ENCODE measurements around the gene RASEF.
A peak's percentile ranks its signal among the peaks of the same experiment; 100 is the strongest.

RASEF gene

GRCh38 chr9:83012168-83012921 lies 50.6 kb downstream of the RASEF start:
- peak; percentile 1 for DNase-seq

DNA sequence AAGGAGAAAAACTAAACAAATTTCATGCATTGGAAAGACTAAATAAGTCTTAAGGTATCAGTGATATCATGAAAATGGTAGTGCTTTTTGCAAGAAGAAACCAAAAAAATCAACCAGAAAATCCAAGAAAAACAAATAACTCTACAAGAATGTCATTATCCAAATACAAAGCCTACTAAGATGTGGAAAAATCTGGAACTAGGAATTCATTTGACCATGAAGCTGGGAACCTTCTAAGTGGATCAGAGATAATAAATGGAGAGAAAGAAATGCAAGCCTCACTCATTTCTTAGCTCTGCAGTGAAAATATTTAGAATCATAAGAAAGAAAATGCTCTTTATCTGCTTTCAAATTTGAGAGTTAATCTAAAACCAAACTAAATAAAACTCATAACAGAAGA lies 51.3 kb downstream of the RASEF start:
- DNase-seq: no peak

GRCh38 chr9:83007521-83008300 lies 55.2 kb downstream of the RASEF start:
- no peak for DNase-seq

DNA sequence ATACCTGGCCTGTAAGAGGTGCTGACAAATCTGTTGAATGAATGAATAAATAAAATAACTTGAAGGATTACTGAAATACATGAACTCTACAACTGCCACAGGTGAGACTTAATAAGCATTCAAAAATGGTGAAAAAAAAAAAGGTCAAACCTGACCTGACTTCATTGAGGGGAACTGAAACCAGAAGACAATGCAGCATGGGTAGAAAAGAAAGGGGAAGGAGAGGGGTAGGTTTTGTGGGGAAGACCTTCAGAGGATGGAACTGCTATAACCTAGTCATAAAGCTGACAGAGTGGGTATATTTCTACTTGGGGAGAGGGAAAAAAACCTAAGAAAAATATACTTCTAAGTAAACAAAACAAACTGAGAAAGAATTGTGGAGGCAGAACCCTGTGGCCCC lies 56.6 kb downstream of the RASEF start:
- DNase-seq: no peak

DNA sequence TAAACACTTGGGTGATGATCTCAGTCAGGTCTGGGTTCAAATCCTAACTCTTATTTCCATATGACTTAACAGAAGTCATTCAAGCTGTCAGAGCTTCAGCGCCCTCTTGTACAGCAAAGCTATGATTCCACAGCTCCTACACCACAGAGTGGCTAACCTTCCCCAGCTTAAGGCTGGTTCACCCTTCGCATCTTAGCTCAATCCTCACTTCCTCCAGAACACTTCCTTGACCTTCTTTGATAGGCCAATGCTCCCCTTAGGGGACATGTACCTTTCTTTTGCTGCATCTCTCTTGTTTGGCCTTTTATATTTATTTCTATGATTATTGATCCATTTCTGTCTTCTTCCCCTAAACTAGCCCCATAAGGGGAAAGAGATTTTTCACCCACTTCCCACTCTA lies 57.0 kb downstream of the RASEF start:
- no peak for DNase-seq

DNA sequence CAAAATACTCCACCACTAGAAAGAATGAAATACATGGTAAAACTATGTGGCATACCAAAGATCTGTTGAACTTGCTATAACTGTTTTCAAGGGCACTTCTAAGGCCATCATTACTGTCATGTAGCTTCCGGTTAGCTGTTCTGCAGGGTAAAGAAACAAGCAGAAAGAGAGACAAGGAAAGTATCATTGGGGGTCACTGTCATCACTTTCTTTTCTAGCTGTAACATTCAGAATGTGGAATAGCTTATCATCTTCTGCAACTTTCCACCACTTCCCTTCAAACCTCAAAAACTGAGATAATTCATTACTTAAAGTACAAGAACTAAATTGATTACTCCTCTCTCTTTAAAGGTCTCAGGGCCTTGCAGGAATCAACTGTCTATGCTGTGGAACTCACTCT lies 57.6 kb downstream of the RASEF start:
- DNase-seq: no peak

- no peak for DNase-seq
Observed at GRCh38 chr9:83002329-83002728, 60.6 kb downstream of the RASEF start.

- no peak for DNase-seq
Observed at GRCh38 chr9:83000765-83001164, 62.2 kb downstream of the RASEF start.

GRCh38 chr9:82998409-82998808 lies 64.5 kb downstream of the RASEF start:
- no peak for DNase-seq

GRCh38 chr9:82997476-82998140 lies 65.3 kb downstream of the RASEF start:
- DNase-seq: no peak

DNA sequence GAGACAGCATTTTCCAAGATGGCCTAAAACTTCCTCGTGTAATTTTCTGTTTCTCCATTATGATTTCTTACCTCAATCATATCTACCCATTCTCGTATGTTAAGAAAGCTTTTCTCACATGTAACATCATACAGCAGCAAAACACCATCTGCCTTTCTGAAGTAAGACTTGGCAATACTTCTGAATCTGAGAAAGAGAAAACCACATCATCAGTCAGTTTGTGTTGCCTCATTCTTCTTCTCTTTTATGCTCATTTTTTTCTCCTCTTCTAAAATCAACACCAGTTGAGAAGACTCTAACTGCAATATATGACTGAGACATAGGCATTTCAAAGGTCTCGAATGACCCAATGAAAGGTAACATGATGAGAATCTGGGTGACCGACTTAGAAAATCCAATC lies 66.0 kb downstream of the RASEF start:
- DNase-seq: no peak

GRCh38 chr9:82993856-82994605 lies 68.9 kb downstream of the RASEF start:
- DNase-seq: no peak

DNA sequence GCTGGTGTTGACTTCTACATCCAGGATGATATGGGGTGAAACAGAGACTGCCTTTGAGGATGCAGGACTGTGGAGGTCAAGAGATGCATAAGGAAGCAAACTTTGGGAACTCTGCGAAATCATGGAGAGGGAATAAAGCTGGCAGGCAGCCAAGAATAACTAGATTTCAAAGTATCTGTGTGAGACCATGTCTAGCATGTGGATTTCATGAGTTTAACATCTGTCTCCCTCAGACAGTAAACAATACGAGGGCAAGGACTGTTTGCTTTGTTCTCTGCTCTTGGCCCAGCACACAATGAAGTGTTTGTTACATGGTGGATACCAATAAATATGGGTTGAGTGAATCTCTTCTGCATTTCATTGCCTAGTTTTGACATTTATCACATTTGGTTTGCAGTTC lies 71.3 kb downstream of the RASEF start:
- DNase-seq: peak; percentile 88

GRCh38 chr9:82989929-82990328 lies 73.0 kb downstream of the RASEF start:
- peak; percentile 13 for DNase-seq

- no peak for DNase-seq
Observed at GRCh38 chr9:82988488-82988887, 74.5 kb downstream of the RASEF start.

DNA sequence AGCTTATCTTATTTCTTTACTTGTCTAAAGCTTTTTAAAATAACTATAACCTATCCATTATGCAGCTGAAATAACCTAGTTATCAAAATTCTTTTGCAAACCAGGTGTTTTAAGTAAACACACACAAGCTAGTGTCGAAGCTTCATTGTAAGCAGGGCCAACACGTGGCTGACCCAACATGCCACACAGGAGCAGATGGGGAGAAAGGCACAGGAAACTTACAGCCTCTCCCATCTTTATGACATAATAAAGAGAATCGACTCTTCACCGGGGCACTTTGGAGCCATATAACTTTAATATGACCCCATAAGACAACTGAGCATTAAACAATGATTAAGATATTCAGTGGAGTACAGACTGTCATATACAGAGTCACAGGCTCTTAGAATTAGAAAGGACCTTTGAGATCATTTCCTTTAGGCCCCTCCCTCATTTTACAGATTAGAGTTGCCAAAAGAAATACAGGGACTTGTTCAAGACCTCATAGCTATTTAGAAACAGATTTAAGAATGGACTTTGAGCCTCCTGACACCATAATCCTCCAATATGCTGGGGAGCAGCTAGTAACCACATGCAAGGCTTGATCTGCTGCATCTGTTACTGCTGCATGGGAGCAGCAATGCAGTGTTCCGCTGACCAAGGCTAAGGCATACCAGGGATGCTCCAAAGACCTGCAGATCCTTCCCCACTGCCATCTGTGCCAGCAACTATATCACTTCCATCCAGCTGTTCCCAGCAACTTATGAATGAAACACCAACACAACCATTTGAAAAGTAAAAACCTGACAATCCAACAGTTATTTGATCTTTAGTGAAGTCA lies 75.4 kb downstream of the RASEF start:
- DNase-seq: no peak

GRCh38 chr9:82981552-82981951 lies 81.4 kb downstream of the RASEF start:
- no peak for DNase-seq

DNA sequence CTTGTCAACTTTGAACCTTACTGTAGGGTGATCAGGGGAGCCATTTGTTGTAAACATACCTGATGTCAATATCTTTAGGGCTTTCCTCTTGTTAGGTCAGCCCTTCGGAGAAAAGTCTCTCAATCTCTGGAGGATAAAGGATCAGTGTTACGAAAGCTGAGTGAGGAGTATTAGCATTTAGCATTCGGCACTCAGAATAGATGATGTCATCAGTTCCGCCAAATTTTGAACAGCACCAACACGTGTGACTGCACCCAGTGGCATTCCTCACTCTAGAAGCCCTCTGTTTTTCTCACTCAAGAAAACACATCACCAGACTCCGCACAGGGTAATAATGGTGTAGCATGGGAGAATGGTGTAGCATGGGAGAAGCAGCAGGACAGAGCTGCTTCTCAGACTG lies 87.8 kb downstream of the RASEF start:
- no peak for DNase-seq

DNA sequence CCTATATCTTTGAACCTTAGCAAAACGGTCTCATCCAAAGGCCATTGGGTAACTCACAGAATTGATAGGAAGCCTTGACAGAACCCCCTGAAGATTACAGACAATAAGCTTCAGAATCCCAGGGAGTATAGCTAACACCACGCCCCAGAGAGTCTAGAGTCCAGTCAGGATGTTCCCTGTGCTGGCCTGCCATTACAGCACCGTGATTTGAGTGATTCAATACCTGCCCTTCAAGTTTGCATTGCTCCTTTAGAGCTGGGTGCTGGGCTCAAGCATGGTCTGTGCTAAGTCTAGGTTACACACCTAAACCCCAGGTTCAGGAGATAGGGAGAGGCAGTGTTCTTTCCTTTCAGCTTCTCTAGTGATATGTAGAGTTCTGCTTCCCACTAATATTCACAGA lies 90.5 kb downstream of the RASEF start:
- DNase-seq: no peak

DNA sequence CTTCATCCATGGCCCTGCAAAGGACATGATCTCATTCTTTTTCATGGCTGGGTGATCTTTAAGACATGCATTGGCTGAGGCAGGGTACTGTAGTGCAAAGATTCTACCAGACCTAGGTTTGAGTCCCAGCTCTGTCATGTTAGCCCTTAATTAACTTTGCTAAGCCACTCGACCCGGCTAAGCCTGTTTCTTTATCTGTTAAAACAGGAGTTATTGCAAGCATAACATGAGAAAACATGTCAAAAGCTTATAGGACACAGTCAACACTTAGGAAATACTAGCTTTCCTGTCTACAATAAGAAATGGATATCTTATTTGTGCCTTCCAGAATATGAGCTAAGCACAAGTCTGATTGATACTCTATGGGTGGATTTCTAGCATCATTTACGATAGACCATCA lies 92.6 kb downstream of the RASEF start:
- DNase-seq: no peak

DNA sequence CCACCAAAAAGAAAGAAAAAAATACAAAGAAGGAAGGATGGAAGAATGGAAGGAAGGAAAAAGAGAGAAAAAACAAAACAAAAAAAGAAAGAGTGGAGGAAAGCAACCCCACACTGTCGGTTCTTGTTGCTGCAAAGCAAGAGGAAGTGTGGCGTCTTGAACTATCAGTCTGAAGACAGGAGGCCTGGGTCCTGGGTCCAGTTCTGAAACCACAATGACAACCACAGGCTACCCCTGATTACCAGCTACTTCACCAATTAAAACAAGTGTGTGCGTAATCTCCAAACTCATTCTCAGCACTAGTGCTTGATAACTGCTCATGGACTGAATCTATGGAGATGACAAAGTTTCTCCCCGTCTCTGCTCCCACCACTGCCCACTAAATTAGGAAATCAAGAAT lies 93.7 kb downstream of the RASEF start:
- DNase-seq: no peak

DNA sequence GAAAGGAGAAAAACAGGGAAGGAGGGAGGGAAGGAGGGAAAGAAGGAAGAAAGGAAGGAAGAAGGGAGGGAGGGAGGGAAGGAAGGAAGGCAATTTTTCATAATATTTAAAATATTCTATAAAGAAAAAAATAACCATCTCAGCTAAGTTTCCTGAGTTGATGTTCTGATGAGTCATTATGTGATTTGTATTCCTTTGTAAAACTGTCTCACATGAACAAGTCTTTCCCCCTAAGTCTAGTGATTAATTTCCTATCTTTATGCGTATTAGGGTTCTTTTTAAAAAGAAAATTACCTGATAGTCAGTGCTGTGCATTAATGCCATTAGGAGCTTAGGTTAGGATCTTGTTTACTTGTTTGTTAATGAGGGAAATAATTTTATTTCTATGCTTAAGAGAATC lies 94.1 kb downstream of the RASEF start:
- DNase-seq: no peak
